GM19438 (cell line): ENCODE results near the gene MT1HL1.
"Not testable (repeated sequence)": the region's sequence is repeated elsewhere in the genome, so short reads cannot be mapped to it uniquely, and the experiment has no call there.

ENCODE experiments used
- ATAC-seq: cut with Tn5 transposase; IDR thresholded peaks from one replicate; pipeline ENCODE4 v1.9.1; 2021; ENCODE audit warnings: low read depth; ENCODE audit not compliant: unreplicated experiment

Gene MT1HL1

DNA sequence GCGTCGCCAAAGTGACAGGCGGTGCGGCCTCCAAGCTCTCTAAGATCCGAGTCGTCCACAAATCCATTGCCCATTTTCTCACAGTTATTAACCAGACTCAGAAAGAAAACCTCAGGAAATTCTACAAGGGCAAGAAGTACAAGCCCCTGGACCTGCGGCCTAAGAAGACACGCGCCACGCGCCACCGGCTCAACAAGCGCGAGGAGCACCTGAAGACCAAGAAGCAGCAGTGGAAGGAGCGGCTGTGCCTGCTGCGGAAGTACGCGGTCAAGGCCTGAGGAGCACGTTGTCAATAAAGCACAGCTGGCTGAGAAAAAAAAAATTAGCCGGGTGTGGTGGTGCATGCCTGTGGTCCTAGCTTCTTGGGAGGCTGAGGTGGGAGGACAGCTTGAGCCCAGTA is 22.8 kb downstream of the MT1HL1 start:
- ATAC-seq = not testable (repeated sequence)

DNA sequence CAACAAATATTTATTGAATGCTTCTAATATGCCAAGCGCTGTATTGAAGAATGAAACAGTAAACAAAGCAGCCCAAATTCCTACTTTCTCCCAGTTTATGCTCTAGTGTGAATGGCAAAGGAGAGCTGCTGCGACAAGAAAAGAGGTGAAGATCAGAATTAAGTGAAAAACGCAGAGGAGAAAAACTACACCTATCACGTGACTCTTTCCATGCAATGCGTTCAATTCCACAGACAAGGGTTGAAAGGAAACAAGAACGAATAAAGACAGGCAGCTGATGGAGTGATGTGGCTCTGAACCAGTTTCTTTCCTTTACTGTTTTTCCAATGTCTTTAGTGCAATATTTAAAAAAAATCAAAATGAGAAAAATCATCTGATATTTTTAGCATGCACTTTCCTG is 23.6 kb downstream of the MT1HL1 start:
- ATAC-seq = no peak

DNA sequence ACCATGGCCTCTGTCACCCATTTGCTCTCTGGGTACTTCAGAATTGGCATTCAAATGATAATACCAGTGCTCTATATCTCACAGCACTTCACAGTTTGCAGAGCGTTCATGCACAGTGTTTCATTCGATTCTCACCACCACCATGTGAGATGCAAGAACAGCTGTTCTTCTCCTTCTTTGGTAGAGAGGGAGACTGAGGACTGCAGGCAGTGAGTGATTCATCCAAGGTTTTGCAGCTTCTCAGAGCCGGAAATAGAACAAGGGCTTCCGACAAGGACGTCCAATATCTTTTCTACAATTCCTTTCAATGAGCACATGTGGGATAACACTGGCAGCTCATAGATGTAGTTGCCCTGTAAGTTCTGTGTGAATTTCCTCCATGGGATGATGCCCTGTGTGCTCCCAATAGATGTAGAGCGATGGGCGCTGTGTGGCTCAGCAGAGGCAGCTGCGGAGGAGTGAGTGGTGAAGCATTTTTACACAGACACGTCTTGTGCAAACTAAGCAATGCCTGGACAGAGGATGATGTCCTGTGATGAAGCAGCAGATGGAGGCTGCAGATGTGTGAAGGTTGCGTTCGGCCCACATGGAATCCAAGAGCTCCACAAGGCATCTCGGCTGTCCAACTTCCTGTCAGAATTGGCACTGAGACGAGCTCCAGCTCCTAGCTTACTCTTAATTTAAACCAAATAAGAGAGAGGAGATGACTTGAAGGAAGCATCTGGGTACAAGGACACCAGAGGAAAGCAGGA is 24.9 kb downstream of the MT1HL1 start:
- no peak for ATAC-seq

DNA sequence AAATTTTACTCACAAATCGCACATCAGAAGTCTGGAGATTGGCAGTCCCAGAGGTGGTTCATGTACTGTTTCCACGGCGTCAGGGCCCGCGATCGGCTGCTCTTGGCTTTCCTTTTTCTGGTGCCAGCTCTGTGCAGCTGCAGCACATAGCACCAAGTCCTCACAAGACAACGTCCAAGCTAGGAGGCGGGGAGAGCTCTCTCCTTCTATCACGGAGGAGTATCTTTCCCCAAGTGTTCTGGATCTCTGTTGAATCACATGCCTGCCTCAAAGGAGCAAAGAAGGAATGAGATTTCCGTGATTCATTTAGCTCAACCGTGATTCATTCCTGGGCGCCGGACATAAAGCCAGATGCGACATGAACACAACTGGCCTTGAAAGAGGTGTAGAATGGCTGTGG is 25.5 kb downstream of the MT1HL1 start:
- ATAC-seq = no peak

DNA sequence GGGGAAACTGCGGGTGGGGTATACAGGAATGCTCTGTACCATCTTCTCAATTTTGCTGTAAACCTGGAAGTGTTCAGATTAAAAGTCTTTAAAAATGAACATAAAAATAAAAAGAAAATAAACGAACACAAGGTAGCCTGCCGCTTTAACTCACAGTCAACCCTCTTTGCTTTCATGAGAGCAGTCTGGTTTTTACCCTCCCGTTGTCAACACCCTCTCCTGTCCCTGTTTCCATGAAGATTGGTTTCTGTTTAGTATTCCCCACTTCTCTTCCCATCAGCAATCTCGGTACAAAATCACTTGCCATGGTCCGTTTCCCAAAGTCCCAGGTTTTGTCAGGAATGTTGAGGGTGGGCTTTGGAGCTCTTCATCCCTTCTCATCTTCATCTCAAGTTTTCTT is 28.8 kb downstream of the MT1HL1 start:
- no peak for ATAC-seq

DNA sequence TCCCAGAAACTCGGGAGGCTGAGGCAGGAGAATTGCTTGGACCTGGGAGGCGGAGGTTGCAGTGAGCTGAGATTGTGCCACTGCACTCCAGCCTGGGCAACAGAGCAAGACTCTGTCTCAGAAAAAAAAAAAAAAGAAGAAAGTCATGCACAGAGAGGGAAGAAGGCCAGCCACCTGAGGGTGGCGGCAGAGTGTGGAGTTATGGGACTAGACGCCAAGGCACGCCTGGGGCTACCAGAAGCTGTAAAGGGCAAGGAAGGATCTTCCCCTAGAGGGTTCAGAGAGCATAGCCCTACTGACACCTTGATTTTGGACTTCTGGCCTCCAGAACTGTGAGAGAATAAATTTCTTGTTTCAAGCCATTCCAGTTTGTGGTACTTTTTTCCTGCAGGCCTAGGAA is 30.2 kb downstream of the MT1HL1 start:
- not testable (repeated sequence) for ATAC-seq

DNA sequence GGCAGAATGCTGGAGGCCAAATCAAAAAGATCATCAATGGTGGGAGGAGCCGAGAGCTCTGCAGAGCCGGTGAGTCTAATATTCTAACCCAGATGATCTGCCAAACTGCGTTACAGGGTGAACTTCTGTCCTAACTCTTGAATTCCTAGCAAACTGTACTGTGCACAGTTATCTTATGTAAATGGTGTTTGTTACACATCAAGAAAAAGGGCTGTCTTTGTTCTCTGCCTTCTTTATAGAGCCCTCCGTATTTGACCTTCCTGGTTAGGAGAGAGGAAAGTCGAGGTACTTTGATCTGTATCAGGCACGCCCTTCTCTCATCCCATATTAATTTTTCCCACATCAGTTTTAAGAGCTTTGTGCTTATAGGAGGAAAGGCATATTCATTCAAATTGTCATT is 37.6 kb downstream of the MT1HL1 start:
- no peak for ATAC-seq

DNA sequence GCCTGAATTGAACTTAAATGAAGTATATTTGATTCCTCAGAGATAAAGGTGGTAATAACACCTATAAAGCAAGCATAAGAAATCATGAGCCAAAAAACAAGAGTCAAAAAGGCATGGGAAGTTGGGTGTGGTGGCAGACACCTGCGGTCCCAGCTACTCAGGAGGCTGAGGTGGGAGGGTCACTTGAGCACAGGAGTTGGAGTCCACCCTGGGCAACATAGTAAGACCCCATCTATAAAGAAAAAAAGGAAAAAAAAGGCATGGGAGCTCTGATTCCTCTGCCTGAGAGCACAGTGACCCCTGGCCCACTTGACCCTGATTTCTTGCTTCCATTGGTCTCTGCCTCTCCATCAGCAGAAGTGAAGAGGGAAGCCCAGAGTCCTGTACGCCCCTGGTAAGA is 40.3 kb downstream of the MT1HL1 start:
- ATAC-seq = no peak

DNA sequence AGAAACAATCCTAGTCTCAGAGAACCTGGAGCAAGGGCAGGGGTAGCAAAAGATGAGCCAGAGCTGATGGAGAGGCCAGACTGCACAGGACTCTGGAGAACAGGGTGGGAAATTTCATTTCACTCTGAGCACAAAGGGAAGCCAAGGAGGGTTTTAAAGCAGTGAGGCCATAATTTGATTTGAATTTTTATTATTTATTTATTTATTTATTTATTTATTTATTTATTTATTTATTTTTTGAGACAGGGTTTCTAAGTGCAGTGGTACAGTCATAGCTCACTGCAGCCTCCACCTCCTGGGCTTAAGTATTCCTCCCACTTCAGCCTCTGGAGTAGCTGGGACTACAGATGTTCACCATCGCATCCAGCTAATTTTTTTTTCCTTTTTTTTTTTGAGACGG is 45.1 kb downstream of the MT1HL1 start:
- no peak for ATAC-seq

DNA sequence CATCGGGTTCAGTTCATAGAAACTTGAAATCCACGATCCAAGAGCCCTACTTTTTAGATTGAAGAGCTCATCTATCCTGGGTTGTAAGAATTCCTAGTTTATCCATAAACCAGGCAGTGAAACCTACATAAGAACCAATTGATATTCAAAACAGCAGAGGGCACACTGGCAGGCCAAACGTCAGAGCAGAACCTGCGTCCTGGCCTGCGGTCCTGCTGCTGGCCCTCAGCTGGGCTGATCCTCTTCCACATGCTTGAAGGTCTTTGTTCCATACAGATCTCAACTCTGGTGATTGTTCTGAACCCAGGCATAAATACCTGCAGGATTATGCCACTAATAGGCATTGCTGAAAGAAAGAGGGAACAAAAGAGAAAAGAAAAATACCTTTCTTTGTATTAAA is 47.0 kb downstream of the MT1HL1 start:
- no peak for ATAC-seq
